ENCODE measurements around the gene DERA.

- TF ChIP-seq CTCF (conservative IDR thresholded peaks at IDR 0.05) (no peak), EZH2 (IDR thresholded peaks at IDR 0.05; ENCODE audit: low read depth) (no peak)
Observed at GRCh38 chr12:15996948-15997347, 85.8 kb downstream of the DERA start.
